ENCODE results near the gene EEIG1.

Gene EEIG1

GRCh38 chr9:128001151-128001778, 20.5 kb upstream of the EEIG1 start:
- no peak for DNase-seq (ENCODE audit: low read depth in 2 of 2)

- no peak for DNase-seq (ENCODE audit: low read depth in 2 of 2)
Measured at GRCh38 chr9:127999461-127999860, 18.7 kb upstream of the EEIG1 start.

- no peak for DNase-seq (ENCODE audit: low read depth in 2 of 2)
Measured at GRCh38 chr9:127993721-127994120, 12.9 kb upstream of the EEIG1 start.

DNA sequence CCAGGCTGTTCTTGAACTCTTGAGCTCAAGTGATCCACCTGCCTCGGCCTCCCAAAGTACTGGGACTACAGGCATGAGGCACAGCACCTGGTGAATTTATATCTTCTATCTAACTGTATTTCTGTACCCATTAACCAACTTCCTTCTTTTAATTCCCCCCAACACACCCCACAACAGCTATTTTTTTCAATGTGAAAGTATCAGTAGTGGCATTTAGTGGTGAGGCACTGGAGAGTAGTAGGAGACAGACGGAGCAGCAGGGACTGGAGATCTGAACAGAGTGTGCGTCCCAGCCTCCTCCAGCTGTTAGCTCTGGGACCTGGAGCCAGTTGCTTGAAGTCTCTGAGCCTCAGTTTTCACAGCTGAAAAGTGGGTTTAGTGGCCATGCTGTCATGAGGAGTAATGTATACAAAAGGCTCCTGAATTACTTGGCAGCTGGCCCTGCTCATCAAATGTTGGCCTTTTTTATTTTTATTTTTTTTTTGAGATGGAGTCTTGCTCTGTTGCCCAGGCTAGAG, 11.0 kb upstream of the EEIG1 start:
- DNase-seq (ENCODE audit: low read depth in 2 of 2), result no peak

DNA sequence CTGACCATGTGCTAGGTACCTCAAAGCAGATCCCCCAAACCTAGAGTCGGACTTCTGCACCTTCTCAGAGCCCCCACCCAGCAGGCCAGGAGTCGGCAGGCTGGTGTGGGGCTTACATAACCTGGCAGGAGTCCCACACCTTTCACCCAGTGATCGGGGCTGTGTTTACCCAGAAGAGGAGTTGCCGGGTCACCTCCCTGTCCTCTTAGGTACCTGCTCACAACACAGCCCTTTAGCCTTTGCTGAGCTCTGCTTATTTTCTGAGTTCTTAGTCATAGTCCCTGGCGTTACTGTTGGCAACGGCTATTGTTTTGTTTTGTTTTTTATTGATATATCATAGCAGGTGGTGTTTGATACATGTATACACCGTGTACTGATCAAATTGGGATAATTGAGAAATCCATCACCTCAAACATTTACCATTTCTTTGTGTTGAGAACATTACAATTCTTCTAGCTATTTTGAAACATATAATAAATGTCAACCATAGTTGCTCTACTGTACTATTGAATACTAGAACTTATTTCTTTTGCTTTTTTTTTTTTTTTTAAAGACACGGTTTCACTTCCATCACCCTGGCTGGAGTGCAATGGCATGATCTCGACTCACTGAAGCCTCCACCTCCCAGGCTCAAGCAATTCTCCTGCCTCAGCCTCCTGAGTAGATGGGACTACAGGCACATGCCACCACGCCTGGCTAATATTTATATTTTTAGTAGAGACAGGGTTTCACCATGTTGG, 10.4 kb upstream of the EEIG1 start:
- no peak for DNase-seq (ENCODE audit: low read depth in 2 of 2)

- DNase-seq (ENCODE audit: low read depth in 2 of 2), result no peak
Measured at GRCh38 chr9:127990554-127990953, 9.8 kb upstream of the EEIG1 start.

- no peak for DNase-seq (ENCODE audit: low read depth in 2 of 2)
Measured at GRCh38 chr9:127989094-127989493, 8.3 kb upstream of the EEIG1 start.

DNA sequence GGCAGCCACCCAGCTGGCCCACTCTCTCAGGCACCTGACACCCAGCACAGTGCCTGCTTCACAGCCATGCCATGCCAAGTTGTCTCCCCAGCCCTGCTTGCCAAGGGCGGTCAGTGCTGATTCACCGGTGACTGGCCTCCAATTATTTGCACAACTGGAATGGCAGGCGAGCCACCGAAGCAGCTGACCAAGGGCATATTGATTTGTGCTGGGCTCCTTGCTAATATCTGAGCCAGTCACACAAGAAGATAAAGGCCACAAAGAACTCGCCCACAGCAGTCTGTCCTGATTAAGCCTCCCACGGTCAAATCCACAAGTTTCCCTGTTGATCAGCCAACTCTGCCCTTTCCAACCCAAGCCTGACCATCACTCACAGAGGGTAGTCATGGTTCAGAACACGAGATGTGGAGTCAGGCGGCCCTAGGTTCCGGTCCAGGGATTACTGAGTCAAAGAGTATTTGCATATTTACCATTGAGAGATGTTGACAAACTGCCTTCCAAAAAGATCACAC, 6.4 kb upstream of the EEIG1 start:
- DNase-seq (ENCODE audit: low read depth in 2 of 2), result no peak

GRCh38 chr9:127985011-127985410, 4.2 kb upstream of the EEIG1 start:
- no peak for DNase-seq (ENCODE audit: low read depth in 2 of 2)

- DNase-seq (ENCODE audit: low read depth in 2 of 2), result no peak
Measured at GRCh38 chr9:127983847-127984289, 3.1 kb upstream of the EEIG1 start.

DNA sequence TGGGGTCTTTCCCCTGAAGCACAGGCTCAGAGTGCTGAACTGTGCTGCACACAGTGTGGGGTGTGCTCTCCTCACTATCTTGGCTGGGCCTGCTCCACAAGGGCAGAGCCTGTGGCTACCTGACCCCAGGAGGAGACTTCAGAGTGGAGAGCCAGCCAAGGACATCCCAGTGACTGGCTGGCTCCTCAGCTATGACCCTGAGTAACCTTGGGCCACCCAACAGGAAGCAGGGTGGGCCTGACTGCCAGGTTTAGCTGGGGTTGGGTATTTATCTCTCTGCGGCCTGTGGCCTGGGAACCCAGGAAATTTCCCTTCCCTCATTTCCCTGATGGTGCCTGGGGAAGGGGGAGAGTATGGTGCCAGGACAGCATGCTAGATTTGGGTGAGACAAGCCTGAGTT, 2.1 kb upstream of the EEIG1 start:
- no peak for DNase-seq (ENCODE audit: low read depth in 2 of 2)

- no peak for DNase-seq (ENCODE audit: low read depth in 2 of 2)
Measured at GRCh38 chr9:127981559-127982121, 851 bp upstream of the EEIG1 start.

DNA sequence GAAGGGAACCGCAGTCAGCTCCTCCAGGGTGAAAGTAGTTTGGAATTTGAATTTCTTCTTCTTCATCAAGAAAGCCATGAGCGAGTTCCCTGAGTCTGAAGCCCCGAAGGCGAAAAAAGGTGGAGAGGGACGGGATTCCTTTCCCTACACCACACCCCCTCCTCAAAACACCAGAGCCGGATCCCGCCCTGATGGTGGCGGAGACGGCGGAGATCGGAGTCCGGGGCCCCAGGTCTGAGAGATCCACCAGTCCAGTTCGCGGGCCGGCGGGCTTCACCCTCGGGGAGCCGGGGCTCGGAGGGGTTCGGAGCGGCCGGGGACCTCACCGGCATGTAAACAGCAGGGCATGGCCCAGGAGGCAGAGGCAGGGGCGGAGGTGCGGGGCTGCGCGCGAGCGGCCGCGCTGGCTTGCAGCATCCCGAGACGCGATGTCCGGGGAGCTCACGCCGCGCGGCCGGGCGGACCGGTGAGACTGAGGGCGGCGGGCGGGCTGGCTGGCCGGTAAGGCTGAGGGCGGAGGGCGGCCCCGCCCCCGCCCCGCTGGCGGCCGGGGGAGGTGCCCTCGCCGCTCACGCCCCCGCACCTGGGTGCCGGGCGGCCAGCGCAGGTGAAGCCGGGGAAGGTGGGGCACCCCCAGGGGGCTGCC, 606 bp downstream of the EEIG1 start:
- no peak for DNase-seq (ENCODE audit: low read depth in 2 of 2)

- DNase-seq (ENCODE audit: low read depth in 2 of 2), result no peak
Measured at GRCh38 chr9:127979333-127980059, 1.3 kb downstream of the EEIG1 start.

DNA sequence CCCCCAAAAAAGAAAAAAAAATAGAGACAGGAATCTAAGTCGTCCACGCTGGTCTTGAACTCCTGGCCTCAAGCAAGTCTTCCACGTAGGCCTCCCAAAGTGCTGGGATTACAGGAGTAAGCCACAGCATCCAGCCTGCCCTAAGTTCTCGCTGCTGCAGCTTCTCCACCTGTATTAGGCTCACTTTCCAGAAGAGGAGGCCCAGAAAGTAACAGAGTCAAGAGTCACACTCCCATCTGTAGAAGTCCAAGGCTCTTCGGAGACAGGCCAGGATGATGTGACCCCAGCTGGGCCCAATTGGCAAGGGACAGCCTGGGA, 1.8 kb downstream of the EEIG1 start:
- DNase-seq (ENCODE audit: low read depth in 2 of 2), result no peak

DNA sequence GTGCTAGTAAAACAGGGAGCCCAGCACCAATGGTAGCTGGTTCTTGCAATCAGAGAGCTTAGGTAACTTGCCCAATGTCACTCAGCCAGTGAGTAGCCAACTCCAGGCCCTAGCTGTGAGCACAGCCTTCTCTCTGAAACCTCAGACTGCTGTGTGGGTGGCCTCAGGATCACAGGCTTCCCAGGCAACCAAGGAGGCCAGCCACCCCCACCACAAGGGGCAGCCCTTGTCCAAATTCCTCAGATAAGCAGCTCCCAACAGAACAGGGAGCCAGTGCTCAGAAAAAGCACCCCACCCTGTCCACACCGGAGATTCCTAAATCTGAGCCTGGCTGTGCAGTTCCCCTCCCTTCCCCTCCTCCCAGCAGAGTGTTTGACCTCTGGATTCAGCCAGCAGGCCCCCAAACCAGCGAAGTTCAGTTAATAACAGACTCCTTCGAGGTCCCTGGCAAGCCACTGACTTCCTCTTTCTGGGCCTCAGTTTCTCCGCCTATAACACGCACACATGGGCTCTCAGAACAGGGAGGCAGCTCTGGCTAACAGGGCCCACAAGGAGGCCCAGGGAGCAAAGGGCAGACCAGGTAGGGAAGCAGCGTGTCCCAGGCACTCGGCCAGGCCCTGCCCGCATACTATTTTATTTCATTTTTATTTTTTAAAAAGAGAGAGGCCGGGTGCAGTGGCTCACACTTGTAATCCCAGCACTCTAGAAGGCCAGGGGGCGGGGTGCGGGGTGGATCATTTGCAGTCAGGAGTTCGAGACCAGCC, 2.7 kb downstream of the EEIG1 start:
- no peak for DNase-seq (ENCODE audit: low read depth in 2 of 2)

- no peak for DNase-seq (ENCODE audit: low read depth in 2 of 2)
Measured at GRCh38 chr9:127977009-127977883, 3.5 kb downstream of the EEIG1 start.

DNA sequence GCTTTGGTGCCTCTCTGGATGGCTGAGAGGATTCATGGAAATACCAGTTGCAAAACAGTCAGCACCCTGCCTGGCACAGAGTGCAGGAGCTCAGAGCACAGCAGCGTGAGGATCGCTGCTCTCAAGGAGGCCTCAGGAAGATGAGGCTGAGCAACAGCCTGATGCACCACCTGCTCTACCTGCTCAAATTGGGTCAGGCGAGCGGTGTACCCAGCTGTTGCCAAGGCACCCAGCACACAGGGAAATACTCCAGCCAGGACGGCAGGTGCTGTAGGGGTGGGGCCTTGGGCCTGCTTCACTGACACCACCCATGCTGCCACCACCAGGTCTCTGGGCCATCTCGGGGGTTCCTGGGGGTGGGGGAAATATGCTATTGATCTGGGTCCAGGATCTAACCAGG, 4.3 kb downstream of the EEIG1 start:
- DNase-seq (ENCODE audit: low read depth in 2 of 2), result no peak

DNA sequence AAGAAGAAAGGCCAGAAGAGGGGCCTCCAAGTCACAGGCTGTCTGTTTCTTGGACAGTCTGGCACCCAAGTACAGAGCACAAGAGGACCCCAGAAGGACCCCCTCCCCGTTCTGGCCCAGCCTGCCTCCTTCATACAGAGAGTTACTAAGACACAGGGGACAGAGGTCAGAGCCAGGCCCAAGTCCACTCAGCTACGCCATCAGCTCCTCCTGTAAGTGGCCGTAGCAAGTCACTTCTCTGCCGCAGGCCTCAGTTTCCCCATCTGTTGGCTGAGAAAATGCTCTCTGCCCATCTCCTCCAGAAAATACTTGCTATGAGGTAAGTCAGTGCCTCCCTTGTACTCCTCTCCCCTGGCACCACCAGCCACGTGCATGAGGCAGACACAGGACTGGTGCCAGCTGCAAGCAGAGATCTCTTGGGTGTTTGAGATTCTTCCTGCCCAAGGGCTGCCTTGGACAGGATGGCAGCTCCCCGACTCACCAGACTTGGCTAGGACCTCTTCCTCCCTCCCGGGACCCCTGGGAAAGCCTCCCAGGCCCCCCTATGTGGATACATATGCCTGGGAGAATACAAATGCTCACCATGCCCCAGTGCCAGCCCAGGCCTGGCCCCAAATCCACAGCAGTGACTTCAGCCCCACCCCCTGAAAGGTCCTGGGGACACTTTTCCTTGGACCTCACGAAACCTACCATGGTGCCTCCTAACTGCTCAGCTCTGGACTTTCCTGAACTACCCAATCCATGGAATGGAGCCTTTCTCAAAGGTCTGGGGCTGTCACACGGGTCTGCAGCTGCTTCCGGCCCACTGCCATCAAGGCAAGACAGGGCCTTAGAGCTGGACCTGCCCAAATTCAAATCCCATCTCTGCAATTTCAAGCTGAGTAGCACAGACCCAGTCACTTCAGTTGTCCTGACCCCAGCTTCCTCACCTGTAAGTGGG, 5.1 kb downstream of the EEIG1 start:
- no peak for DNase-seq (ENCODE audit: low read depth in 2 of 2)

Measured in activated CD8-positive, alpha-beta memory T cell treated with anti-CD3 and anti-CD28 coated beads for 4 hours (primary cell).